ENCODE measurements around the gene MED25.

The MED25 gene

DNA sequence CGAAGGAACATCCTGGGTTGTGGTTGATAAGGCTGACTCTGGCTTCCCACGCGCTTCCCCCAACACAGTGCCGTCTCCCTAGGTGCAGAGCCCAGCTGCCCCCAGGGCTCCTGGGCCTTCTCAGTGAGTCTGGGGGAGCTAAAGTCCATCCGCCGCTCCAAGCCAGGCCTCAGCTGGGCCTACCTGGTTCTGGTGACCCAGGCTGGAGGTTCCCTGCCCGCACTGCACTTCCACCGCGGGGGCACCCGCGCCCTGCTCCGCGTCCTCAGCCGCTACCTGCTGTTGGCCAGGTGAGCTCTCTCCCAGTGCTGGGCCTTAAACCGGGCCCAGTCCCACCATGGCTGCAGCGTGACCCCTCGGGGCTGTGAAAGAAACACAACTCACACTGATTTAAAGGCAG is 63.1 kb downstream of the MED25 start:
- Histone ChIP-seq H3K4me1 (ENCODE audit: insufficient read depth, poor library complexity, severe bottlenecking) (no peaks in the 10 kb centered on the region), H3K9me3 (ENCODE audit: severe bottlenecking) (no peaks in the 10 kb centered on the region), H3K27ac (ENCODE audit: poor library complexity, severe bottlenecking) (no peak overlapping the region), H3K4me3 (ENCODE audit: severe bottlenecking) (no peak overlapping the region), H3K27me3 (ENCODE audit: insufficient read depth, poor library complexity, severe bottlenecking) (no peaks in the 10 kb centered on the region), H3K36me3 (ENCODE audit: low read depth) (peaks cover 38% of the 10 kb centered on the region)
- no peak for DNase-seq (ENCODE audit: low spot score)
- no peak for ATAC-seq (ENCODE audit: low read depth)
- TF ChIP-seq, protein P1, sequence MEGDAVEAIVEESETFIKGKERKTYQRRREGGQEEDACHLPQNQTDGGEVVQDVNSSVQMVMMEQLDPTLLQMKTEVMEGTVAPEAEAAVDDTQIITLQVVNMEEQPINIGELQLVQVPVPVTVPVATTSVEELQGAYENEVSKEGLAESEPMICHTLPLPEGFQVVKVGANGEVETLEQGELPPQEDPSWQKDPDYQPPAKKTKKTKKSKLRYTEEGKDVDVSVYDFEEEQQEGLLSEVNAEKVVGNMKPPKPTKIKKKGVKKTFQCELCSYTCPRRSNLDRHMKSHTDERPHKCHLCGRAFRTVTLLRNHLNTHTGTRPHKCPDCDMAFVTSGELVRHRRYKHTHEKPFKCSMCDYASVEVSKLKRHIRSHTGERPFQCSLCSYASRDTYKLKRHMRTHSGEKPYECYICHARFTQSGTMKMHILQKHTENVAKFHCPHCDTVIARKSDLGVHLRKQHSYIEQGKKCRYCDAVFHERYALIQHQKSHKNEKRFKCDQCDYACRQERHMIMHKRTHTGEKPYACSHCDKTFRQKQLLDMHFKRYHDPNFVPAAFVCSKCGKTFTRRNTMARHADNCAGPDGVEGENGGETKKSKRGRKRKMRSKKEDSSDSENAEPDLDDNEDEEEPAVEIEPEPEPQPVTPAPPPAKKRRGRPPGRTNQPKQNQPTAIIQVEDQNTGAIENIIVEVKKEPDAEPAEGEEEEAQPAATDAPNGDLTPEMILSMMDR (IDR thresholded peaks at IDR 0.05; ENCODE audit: poor library complexity, severe bottlenecking) = no peak

DNA sequence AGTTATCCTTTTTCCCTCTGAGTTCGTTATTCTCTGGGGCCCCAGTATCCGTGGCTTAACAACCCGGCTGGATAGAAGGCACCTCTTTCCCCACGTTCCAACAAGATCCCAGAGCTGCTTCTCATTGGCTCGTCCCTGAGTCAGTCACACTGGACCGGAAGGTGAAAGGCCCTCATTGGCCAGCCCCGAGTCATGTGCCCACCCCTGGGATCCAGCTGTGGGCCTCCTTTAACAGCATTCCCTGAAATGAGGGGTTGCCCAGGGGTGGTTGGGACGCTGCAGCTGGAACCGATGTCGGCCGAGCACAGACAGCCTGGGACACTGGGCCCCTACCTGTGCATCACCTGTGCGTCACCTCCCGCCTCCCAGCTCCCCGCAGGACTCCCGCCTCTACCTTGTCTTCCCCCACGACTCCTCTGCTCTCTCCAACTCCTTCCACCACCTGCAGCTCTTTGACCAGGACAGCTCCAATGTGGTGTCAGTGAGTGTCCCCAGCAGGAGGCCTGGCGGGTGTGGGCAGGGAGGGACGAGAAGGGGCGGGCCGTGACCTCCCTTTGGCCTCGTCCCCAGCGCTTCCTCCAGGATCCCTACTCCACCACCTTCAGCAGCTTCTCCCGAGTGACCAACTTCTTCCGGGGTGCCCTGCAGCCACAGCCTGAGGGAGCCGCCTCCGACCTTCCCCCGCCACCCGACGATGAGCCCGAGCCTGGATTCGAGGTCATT is 63.7 kb downstream of the MED25 start:
- TF ChIP-seq, protein P1 (IDR thresholded peaks at IDR 0.05; ENCODE audit: poor library complexity, severe bottlenecking) = no peak
- no peak for DNase-seq (ENCODE audit: low spot score)
- no peak for ATAC-seq (ENCODE audit: low read depth)
- no peak overlapping the region for H3K4me3 ChIP-seq (ENCODE audit: severe bottlenecking)
- H3K27ac ChIP-seq (ENCODE audit: poor library complexity, severe bottlenecking) = no peak overlapping the region
- H3K9me3 ChIP-seq (ENCODE audit: severe bottlenecking) = no peaks in the 10 kb centered on the region
- H3K27me3 ChIP-seq (ENCODE audit: insufficient read depth, poor library complexity, severe bottlenecking) = no peaks in the 10 kb centered on the region
- H3K4me1 ChIP-seq (ENCODE audit: insufficient read depth, poor library complexity, severe bottlenecking) = no peaks in the 10 kb centered on the region
- H3K36me3 ChIP-seq (ENCODE audit: low read depth) = peaks cover 38% of the 10 kb centered on the region

DNA sequence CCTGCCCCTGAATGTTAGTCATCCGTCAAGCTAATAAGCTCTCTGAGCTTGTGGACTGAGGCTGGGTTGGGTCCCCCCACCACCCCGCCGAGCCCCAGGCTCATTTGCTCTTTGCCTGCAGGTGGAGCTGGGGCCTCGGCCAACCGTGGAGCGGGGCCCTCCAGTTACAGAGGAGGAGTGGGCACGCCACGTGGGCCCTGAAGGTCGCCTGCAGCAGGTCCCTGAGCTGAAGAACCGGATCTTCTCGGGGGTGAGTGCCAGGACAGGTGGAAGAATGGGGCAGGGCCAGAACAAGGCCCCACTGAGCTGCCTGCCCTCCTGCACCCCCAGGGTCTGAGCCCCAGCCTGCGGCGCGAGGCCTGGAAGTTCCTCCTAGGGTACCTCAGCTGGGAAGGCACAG is 64.6 kb downstream of the MED25 start:
- H3K27ac ChIP-seq (ENCODE audit: poor library complexity, severe bottlenecking) = no peak overlapping the region
- no peaks in the 10 kb centered on the region for H3K9me3 ChIP-seq (ENCODE audit: severe bottlenecking)
- TF ChIP-seq, protein P1 (IDR thresholded peaks at IDR 0.05; ENCODE audit: poor library complexity, severe bottlenecking) = no peak
- peaks cover 38% of the 10 kb centered on the region for H3K36me3 ChIP-seq (ENCODE audit: low read depth)
- no peak for DNase-seq (ENCODE audit: low spot score)
- no peaks in the 10 kb centered on the region for H3K27me3 ChIP-seq (ENCODE audit: insufficient read depth, poor library complexity, severe bottlenecking)
- H3K4me3 ChIP-seq (ENCODE audit: severe bottlenecking) = no peak overlapping the region
- no peak for ATAC-seq (ENCODE audit: low read depth)
- no peaks in the 10 kb centered on the region for H3K4me1 ChIP-seq (ENCODE audit: insufficient read depth, poor library complexity, severe bottlenecking)

DNA sequence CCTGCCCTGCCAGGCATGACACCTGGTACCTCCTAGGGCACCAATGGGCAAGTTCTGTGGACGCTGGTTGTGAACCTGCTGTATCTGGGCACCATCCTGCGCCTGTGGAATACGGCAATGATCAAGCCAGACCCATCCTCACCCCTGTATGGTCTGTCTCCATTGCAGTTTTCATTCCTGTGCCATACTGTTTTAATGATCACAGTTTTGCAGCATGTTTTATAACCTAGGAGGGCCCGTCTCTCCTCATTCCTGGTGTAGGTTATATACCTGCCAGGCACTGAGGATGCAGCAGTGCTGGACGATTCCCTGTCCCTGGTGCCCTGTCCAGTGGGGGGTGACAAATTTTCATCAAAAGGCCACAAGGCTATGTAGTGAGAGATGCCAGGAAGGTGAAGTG is 65.0 kb downstream of the MED25 start:
- H3K27me3 ChIP-seq (ENCODE audit: insufficient read depth, poor library complexity, severe bottlenecking) = no peaks in the 10 kb centered on the region
- H3K9me3 ChIP-seq (ENCODE audit: severe bottlenecking) = no peaks in the 10 kb centered on the region
- TF ChIP-seq, protein P1 (IDR thresholded peaks at IDR 0.05; ENCODE audit: poor library complexity, severe bottlenecking) = no peak
- peaks cover 38% of the 10 kb centered on the region for H3K36me3 ChIP-seq (ENCODE audit: low read depth)
- no peak overlapping the region for H3K27ac ChIP-seq (ENCODE audit: poor library complexity, severe bottlenecking)
- no peak overlapping the region for H3K4me3 ChIP-seq (ENCODE audit: severe bottlenecking)
- ATAC-seq (ENCODE audit: low read depth) (no peak), DNase-seq (ENCODE audit: low spot score) (no peak)
- no peaks in the 10 kb centered on the region for H3K4me1 ChIP-seq (ENCODE audit: insufficient read depth, poor library complexity, severe bottlenecking)

DNA sequence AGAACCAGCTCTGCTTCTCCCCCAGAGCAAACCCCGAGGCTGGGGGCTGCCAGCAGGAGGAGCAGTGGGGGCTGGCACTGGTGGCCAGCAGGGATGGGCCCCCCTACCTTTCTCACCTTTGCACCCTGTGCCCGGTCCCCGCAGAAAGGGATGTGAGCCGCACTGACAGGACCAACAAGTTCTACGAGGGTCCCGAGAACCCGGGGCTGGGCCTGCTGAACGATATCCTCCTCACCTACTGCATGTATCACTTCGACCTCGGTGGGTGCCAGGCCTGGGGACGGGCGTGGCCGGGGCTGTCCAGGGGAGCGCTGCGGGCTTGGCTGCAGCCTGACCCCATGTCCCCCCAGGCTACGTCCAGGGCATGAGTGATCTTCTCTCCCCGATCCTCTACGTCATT is 66.0 kb downstream of the MED25 start:
- Histone ChIP-seq H3K27me3 (ENCODE audit: insufficient read depth, poor library complexity, severe bottlenecking) (no peaks in the 10 kb centered on the region), H3K4me3 (ENCODE audit: severe bottlenecking) (no peak overlapping the region), H3K36me3 (ENCODE audit: low read depth) (peaks cover 38% of the 10 kb centered on the region), H3K4me1 (ENCODE audit: insufficient read depth, poor library complexity, severe bottlenecking) (no peaks in the 10 kb centered on the region), H3K9me3 (ENCODE audit: severe bottlenecking) (no peaks in the 10 kb centered on the region), H3K27ac (ENCODE audit: poor library complexity, severe bottlenecking) (no peak overlapping the region)
- no peak for DNase-seq (ENCODE audit: low spot score)
- ATAC-seq (ENCODE audit: low read depth) = no peak
- TF ChIP-seq, protein P1 (IDR thresholded peaks at IDR 0.05; ENCODE audit: poor library complexity, severe bottlenecking) = no peak
